Fibroblast of gingiva (primary cell): ENCODE measurements around the gene RTN3.
"Not testable (repeated sequence)": the region's sequence is repeated elsewhere in the genome, so short reads cannot be mapped to it uniquely, and the experiment has no call there.

ENCODE experiments used
- DNase-seq: peaks from one replicate; pipeline ENCODE4 v3.0.0-alpha.2; 2011; ENCODE audit warnings: low read depth

The RTN3 gene

DNA sequence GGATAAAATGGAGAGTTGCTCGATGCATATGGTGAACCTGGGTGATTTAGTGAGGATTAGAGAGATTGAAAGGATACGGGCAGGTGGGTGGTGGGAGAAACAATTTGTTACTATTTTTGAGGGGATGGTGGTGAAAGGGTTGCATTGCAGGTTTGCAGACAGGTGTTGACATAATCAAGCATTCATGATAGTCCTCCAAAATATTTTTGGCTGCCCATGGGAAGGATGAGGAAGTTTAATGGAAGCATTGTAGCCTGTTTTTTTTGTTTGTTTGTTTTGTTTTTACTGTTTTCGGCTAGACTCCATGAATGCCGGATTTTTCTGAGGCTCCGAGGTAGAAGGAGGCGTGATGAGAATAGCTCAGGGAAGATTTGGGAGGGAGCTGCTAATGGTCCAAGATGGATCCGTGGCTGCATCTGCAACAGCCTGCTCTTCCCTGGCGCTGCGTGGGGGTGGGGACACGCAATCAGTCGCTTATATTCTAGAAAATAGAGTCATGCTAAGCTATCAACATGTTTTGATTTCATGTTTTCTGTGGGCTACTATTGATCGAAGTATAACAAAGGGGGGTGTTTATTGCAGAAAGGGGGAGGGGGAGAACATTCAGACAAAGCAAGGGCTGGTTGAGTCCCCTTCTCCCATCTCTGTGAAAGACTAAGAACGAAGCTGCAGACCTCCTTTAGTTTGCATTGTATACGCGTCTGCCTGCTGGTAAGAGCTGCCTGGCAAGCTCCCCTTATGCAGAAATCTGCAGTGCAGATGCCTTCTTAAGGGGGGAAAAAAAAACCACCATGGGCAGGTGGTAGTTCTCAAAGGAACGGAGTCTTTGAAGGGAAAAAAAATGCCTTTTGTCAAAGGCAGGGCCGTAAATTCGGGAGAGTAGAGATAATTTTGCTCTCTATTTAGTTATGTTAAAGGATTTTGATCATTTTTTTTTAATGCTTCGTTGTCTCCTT is 1.0 kb downstream of the RTN3 start:
- no peak for DNase-seq

- DNase-seq: peak; percentile 51
Observed at GRCh38 chr11:63683133-63683991, 2.1 kb downstream of the RTN3 start.

GRCh38 chr11:63685158-63685721 is 3.9 kb downstream of the RTN3 start:
- not testable (repeated sequence) for DNase-seq

DNA sequence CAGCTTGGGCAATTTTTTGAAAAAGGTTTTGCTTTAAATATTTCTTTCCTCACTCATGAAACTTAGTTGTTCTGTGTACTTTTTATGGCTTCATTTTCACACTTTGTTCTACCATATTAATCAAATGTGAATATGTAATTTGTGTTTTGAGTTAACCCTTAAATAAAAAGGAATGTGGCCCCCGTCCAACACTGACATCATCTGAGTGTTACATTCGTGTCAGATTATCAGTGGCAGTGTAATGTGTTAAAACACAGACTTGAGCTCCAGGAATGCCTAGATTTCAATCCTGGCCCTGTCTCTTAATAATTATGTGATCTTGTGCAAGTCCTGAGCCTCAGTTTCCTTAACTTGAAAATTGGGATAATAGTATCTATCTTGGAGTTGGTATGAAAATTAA is 5.6 kb downstream of the RTN3 start:
- no peak for DNase-seq

DNA sequence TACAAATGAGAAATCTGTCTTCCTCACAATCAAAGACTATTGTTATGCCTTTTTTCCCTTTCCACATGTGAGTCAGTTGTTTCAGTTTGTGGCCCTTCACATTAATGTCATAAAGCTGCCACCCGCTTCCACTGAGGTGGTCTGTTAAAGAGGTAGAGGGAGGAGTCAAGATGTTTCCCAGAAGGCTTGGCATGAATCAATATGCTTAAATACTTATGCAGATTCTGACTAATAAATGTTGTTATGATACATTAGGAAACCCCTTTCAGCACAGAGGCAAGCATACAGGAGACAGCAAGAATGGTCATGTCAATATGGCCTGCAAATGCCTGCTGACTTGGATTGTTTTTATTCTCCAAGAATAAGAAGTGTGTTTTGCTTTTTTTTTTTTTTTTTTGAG is 6.5 kb downstream of the RTN3 start:
- no peak for DNase-seq

DNA sequence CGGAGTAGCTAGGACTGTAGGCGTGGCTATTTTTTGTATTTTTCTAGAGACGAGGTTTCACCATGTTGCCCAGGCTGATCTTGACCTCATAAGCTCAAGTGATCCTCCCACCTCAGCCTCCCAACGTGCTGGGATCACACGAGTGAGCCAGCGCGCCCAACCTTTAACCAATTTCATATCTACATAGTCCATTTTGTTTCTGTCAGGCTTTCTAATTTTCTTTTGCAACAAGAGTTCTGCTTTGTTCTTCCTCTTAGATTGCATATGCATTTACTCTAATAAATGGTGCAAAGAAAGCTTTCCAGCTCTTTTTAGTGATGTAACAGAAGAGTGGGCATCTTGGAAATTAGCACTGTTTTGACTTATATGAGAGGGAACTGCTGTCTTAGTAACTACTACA is 13.3 kb downstream of the RTN3 start:
- DNase-seq: no peak

DNA sequence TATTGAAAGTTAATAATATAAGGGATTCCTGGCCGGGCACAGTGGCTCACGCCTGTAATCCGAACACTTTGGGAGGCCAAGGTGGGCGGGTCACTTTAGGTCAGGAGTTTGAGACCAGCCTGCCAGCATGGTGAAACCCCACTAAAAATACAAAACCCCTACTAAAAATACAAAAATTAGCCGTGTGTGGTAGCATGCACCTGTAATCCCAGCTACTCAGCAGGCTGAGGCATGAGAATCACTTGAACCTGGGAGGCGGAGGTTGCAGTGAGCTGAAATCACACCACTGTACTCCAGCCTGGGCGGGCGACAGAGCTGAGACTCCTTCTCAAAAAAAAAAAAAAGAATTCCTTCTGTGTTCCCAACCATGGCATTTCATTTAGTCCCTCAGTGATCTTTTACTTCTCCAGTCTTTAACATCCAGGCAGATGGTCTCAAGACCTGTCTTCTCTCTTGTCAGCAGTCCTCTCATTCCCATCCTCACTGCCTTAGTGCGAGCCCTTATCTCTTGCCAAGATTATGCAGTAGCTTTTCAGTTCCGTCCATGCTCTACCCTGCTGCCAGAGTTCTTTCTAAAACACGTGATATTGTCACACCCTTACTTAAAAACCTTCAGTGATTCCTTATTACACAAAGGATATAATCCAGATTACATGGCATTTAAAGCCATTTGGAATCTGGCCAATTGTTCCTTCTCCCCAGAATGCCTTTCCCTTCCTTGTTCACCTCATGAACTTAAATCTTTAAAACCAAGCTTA is 17.9 kb downstream of the RTN3 start:
- no peak for DNase-seq

- DNase-seq: no peak
Observed at GRCh38 chr11:63699896-63700295, 18.6 kb downstream of the RTN3 start.

DNA sequence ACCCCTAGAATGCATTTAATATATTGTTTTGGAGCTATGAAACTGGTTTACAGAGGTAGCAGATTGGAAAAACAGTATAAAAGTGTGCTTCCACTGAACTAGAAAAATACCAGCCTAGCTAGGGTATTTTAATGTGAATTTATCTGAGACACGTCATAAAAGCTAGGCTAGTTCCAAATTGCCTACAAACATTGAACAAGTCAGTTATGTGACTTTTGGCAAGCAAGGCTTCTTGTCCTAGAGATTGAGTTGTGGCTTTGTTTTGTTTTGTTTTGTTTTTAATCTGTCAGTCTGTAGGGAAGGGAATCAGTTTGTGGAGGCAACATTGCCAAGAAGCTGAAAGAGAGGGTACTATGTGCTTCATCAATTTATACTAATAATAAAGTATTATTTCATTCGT is 24.2 kb downstream of the RTN3 start:
- DNase-seq: no peak

- no peak for DNase-seq
Observed at GRCh38 chr11:63708764-63709163, 27.5 kb downstream of the RTN3 start.

- DNase-seq: no peak
Observed at GRCh38 chr11:63709336-63709884, 28.1 kb downstream of the RTN3 start.

- DNase-seq: peak; percentile 31
Observed at GRCh38 chr11:63710476-63711217, 29.3 kb downstream of the RTN3 start.

DNA sequence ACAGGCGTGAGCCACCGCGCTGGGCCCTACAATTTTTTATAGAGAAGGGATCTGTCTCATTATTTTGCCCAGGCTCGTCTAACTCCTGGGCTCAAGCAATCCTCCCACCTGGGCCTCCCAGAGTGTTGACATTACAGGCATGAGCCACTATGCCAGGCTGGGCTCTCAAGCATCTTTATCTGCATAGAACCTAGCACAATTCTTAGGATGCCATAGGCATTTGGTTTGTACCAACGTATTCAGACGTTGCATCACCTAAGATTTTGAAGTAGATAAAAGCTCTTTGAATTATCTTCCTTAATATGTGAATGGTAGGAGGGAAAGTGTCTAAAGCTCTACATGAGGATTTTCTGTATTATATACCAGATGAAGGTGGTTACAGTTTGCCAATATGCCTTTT is 30.5 kb downstream of the RTN3 start:
- no peak for DNase-seq

DNA sequence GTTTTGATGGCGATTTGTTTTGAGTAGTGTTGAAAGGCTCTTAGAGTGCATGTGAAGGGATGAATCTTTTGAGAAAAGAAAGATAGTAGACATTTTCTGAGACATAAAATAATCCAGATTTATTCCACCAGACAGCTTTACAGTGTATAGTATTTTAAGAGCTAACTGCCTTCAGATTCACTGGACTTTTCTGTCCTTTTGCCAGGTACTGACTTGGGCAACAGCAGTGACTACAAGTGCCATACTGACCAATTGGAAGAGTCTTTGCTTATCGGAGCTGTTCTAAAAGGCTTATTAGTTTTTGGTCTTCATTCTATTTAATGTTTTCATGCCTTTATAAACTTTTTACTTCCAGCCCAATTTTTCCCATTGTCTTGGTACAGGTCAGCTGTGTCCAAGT is 32.5 kb downstream of the RTN3 start:
- peak; percentile 20 for DNase-seq

DNA sequence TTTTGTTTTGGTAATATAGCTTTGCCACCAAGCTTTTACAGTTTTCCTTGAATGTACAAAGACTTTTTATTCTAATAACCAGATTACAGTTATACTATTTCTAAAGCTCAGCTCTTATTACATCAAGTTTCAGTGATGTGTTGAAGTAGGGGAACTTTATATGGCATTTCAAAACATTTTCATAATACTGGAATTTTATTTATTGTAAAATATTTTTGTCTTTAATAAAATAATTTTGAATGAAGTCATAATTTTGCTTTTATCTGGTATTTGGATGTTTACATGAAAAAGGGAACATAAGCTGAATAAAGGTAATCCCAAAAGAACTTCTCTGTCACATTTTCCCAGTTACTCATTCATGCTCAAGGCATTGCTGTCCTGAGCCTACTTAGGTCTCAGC is 34.7 kb downstream of the RTN3 start:
- no peak for DNase-seq

DNA sequence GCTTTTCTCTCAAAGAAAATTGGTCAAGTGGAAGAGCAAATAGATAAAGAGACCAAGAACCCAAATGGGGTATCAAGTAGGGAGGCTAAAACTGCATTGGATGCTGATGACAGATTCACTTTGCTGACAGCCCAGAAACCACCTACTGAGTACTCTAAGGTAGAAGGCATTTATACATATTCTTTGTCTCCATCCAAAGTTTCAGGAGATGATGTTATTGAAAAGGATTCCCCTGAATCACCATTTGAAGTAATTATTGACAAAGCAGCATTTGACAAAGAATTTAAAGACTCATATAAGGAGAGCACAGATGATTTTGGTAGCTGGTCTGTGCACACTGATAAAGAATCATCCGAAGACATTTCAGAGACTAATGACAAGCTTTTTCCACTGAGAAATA is 37.7 kb downstream of the RTN3 start:
- no peak for DNase-seq

- DNase-seq: no peak
Observed at GRCh38 chr11:63719987-63720386, 38.7 kb downstream of the RTN3 start.

GRCh38 chr11:63720611-63721010 is 39.3 kb downstream of the RTN3 start:
- no peak for DNase-seq

DNA sequence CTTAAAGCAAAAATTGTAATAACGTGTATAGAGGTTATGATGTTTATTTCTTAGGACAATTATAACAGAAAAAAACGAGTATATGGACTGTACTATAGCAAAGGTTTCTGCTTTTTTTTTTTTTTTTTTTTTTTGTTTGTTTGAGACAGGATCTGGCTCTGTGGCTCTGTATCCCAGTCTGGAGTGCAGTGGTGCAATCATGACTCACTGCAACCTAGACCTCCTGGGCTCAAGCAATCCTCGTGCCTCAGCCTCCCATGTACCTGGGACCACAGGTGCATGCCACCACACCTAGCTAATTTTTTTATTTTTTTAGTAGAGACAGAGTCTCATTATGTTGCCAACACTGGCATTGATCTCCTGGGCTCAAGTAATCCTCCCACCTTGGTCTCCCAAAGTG is 48.0 kb downstream of the RTN3 start:
- no peak for DNase-seq

- no peak for DNase-seq
Observed at GRCh38 chr11:63736864-63737263, 55.6 kb downstream of the RTN3 start.

- no peak for DNase-seq
Observed at GRCh38 chr11:63737718-63738117, 56.4 kb downstream of the RTN3 start.
